Vagina (tissue), 2 donors: ENCODE data around the gene PLCB1.

Source experiments
- CTCF ChIP-seq, 3 experiments: fragments of 450-650 bp in 2 of 3; fragments of 200-600 bp in 1 of 3; sonication (generic) in 1 of 3; IDR thresholded peaks; one replicate each; pipeline ENCODE4 v1.5.1; 2017 to 2019; ENCODE audit warnings: antibody characterized with exemption in 3 of 3, mild to moderate bottlenecking in 2 of 3, moderate library complexity in 2 of 3
- POLR2A ChIP-seq, 2 donors: fragments of 450-650 bp; IDR thresholded peaks; one replicate each; pipeline ENCODE4 v1.6.1; 2017; ENCODE audit warnings: antibody characterized with exemption in 2 of 2, mild to moderate bottlenecking in 2 of 2, moderate library complexity in 2 of 2

DNA sequence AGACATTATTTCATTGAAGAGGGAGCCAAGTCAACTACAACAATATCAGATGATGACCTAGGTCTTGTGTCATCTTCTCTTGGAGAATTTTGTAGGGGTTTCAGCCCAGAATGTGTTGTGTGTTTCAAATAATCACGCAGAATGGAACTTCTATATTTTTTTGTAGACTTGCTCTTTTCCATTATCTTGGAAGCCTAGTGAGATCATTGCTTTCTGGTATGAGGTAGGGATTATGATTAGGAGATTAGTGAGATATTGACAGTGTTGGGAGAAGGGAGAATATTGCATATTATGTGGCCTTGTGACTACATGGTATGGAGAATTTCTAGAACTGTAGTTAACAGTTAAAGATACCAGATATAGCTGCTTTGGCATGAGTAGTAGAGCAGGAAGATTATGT lies 513.3 kb downstream of the PLCB1 start:
- no peak for TF ChIP-seq POLR2A (IDR thresholded peaks at IDR 0.05)
- TF ChIP-seq CTCF (IDR thresholded peaks at IDR 0.05) = no peak
